ENCODE measurements around the gene TMED10. TPM values are rescaled to one million over a fixed set of nuclear protein-coding genes. Genes with fewer than 3 reads are reported as not detected.
A peak's percentile ranks its signal among the peaks of the same experiment; 100 is the strongest.

Gene TMED10
- polyA plus RNA-seq, 1 of the 3 experiments (the other 2 are of a cell fraction), result 168 TPM

DNA sequence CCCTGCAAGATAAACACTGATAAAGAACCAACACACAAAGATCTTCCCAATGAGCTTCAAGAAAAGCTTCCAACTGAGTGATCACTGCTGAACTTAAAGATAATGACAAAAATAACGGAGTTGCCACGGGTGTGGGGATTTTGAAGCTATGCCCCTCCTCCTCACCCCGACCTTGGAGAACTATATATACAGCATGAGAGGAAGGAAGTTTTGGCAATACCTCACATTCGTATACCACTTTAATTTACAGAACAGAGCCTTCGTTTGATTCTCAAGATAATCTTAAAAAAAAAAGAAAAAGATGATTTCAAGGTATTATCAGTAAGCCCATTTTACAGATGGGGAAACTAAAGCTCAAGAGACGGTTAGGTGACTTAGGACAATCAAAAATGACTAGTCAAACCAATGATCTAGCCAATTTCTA, 50.3 kb downstream of the TMED10 start:
- WGBS (ENCODE audit: low lambda C conversion rate), result 5% methylated on average over 6 of the region's 6 CpGs
- H3K4me3 ChIP-seq (ENCODE audit: low read depth in 2 of 2, low read length in 1 of 2), result peak overlapping the region; percentile 70 to 85
- H3K27me3 ChIP-seq (ENCODE audit: insufficient read depth), result no peaks in the 10 kb centered on the region
- TF ChIP-seq TAF1 (IDR thresholded peaks at IDR 0.05; ENCODE audit: borderline replicate concordance, low read depth, low read length) (no peak), EP300 (IDR thresholded peaks at IDR 0.05; ENCODE audit: borderline replicate concordance in 1 of 2, low read depth in 1 of 2, low read length in 1 of 2) (no peak), FOXJ3 (CRISPR knock-in tag; IDR thresholded peaks at IDR 0.05) (no peak), EZH2phosphoT487 (IDR thresholded peaks at IDR 0.05; ENCODE audit: borderline replicate concordance, low read depth) (no peak), FOSL2 (IDR thresholded peaks at IDR 0.05; ENCODE audit: borderline replicate concordance, low read depth) (no peak), FOXM1 (IDR thresholded peaks at IDR 0.05; ENCODE audit: low read depth) (no peak), MEF2A (IDR thresholded peaks at IDR 0.05; ENCODE audit: borderline replicate concordance, low read depth) (no peak), RCOR1 (IDR thresholded peaks at IDR 0.05; ENCODE audit: low read length) (no peak), TEAD4 (IDR thresholded peaks at IDR 0.05; ENCODE audit: borderline replicate concordance, insufficient read depth) (no peak), GABPA (IDR thresholded peaks at IDR 0.05; ENCODE audit: low read depth) (no peak), SIN3A (IDR thresholded peaks at IDR 0.05; ENCODE audit: borderline replicate concordance, low read depth, low read length) (no peak), GATA2 (CRISPR knock-in tag; IDR thresholded peaks at IDR 0.05) (no peak), RFX5 (IDR thresholded peaks at IDR 0.05; ENCODE audit: low read length) (no peak)
- TF ChIP-seq, protein P1, sequence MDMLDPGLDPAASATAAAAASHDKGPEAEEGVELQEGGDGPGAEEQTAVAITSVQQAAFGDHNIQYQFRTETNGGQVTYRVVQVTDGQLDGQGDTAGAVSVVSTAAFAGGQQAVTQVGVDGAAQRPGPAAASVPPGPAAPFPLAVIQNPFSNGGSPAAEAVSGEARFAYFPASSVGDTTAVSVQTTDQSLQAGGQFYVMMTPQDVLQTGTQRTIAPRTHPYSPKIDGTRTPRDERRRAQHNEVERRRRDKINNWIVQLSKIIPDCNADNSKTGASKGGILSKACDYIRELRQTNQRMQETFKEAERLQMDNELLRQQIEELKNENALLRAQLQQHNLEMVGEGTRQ (IDR thresholded peaks at IDR 0.05; ENCODE audit: borderline replicate concordance, low read depth, low read length), result no peak
- TF ChIP-seq, protein P2, sequence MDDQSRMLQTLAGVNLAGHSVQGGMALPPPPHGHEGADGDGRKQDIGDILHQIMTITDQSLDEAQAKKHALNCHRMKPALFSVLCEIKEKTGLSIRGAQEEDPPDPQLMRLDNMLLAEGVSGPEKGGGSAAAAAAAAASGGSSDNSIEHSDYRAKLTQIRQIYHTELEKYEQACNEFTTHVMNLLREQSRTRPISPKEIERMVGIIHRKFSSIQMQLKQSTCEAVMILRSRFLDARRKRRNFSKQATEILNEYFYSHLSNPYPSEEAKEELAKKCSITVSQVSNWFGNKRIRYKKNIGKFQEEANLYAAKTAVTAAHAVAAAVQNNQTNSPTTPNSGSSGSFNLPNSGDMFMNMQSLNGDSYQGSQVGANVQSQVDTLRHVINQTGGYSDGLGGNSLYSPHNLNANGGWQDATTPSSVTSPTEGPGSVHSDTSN (IDR thresholded peaks at IDR 0.05), result no peak
- TF ChIP-seq, protein P3, sequence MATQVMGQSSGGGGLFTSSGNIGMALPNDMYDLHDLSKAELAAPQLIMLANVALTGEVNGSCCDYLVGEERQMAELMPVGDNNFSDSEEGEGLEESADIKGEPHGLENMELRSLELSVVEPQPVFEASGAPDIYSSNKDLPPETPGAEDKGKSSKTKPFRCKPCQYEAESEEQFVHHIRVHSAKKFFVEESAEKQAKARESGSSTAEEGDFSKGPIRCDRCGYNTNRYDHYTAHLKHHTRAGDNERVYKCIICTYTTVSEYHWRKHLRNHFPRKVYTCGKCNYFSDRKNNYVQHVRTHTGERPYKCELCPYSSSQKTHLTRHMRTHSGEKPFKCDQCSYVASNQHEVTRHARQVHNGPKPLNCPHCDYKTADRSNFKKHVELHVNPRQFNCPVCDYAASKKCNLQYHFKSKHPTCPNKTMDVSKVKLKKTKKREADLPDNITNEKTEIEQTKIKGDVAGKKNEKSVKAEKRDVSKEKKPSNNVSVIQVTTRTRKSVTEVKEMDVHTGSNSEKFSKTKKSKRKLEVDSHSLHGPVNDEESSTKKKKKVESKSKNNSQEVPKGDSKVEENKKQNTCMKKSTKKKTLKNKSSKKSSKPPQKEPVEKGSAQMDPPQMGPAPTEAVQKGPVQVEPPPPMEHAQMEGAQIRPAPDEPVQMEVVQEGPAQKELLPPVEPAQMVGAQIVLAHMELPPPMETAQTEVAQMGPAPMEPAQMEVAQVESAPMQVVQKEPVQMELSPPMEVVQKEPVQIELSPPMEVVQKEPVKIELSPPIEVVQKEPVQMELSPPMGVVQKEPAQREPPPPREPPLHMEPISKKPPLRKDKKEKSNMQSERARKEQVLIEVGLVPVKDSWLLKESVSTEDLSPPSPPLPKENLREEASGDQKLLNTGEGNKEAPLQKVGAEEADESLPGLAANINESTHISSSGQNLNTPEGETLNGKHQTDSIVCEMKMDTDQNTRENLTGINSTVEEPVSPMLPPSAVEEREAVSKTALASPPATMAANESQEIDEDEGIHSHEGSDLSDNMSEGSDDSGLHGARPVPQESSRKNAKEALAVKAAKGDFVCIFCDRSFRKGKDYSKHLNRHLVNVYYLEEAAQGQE (IDR thresholded peaks at IDR 0.05; ENCODE audit: low read depth, low read length), result no peak
- TF ChIP-seq, protein P4, sequence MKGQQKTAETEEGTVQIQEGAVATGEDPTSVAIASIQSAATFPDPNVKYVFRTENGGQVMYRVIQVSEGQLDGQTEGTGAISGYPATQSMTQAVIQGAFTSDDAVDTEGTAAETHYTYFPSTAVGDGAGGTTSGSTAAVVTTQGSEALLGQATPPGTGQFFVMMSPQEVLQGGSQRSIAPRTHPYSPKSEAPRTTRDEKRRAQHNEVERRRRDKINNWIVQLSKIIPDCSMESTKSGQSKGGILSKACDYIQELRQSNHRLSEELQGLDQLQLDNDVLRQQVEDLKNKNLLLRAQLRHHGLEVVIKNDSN (IDR thresholded peaks at IDR 0.05; ENCODE audit: borderline replicate concordance, low read depth), result no peak
- H3K4me2 ChIP-seq, result peak overlapping the region; percentile 75
- POLR2A ChIA-PET, result interaction anchor here (0.7 to 1.3 kb wide), 6 partner anchors 146 to 308 kb away, joined by 3 to 8 read pairs (median 4); no protein-coding TSS in a partner anchor
- H3K36me3 ChIP-seq (replicated peaks in 1 of 2; ENCODE audit: control insufficient read depth in 1 of 2, insufficient read depth in 2 of 2, low read length in 1 of 2), result peaks cover 2 to 14% of the 10 kb centered on the region in 2 experiments
- peaks cover 50% of the 10 kb centered on the region for H3K79me2 ChIP-seq (ENCODE audit: insufficient read depth)
- H2AFZ ChIP-seq (ENCODE audit: low read depth), result peak overlapping the region; percentile 88; the same call in 1 of the 2 replicates
- H3K4me1 ChIP-seq (ENCODE audit: control insufficient read depth in 1 of 2, insufficient read depth in 2 of 2, low read depth in 1 of 2, low read length in 1 of 2), result peaks cover 3 to 17% of the 10 kb centered on the region in 2 experiments; a peak in 3 of 4 replicates
- H3K27ac ChIP-seq (ENCODE audit: low read depth in 2 of 2, low read length in 1 of 2), result peak overlapping the region; percentile 77 to 92
- H3K9me2 ChIP-seq, result no peaks in the 10 kb centered on the region
- peak; percentile 31 for DNase-seq
- H3F3A ChIP-seq (replicated peaks; ENCODE audit: insufficient read depth), result peaks cover 37% of the 10 kb centered on the region
- CTCF ChIA-PET, result interaction anchor here (0.7 to 11.6 kb wide), 8 partner anchors 10 to 435 kb away, joined by 3 to 237 read pairs (median 5); partner anchors contain the start of gene ZC2HC1C
- no peaks in the 10 kb centered on the region for H3K9me3 ChIP-seq
- peak overlapping the region; percentile 93 for H3K9ac ChIP-seq
- H4K20me1 ChIP-seq (ENCODE audit: insufficient read depth), result no peaks in the 10 kb centered on the region
